Keratinocyte (primary cell): ENCODE measurements around the gene PALM3. TPM values are rescaled to one million over a fixed set of nuclear protein-coding genes. Genes with fewer than 3 reads are reported as not detected.

Experiments used
- DNase-seq: peaks from one replicate; pipeline ENCODE4 v3.0.0-alpha.2; 2011; ENCODE audit warnings: low read depth, missing footprints, low spot score
- FAIRE-seq: peaks from 2 replicates; lab custom pipeline; 2011; peaks lifted over from hg19 to GRCh38; lab: Jason Lieb, UNC
- H2AFZ ChIP-seq: 2 replicates; pipeline ENCODE4 v1.6.0; 2012; ENCODE audit warnings: low read length, control low read depth, inconsistent platforms; ENCODE audit not compliant: control insufficient read depth
- H3K27ac ChIP-seq: 2 replicates; pipeline ENCODE4 v1.5.1; 2011; ENCODE audit warnings: low read length; ENCODE audit not compliant: control insufficient read depth, insufficient read depth
- H3K27me3 ChIP-seq: 3 replicates; pipeline ENCODE4 v1.6.0; 2011; ENCODE audit warnings: low read length; ENCODE audit not compliant: control insufficient read depth, insufficient read depth; ENCODE audit errors: extremely low read depth
- H3K36me3 ChIP-seq, 2 experiments: 2 replicates in 1 of 2; 3 replicates in 1 of 2; pipeline ENCODE4 v1.5.1; 2011; ENCODE audit warnings: low read length in 2 of 2, mild to moderate bottlenecking in 1 of 2; ENCODE audit not compliant: control insufficient read depth in 2 of 2, insufficient read depth in 2 of 2; ENCODE audit errors: extremely low read depth in 1 of 2
- H3K4me1 ChIP-seq: 3 replicates; pipeline ENCODE4 v1.5.1; 2011; ENCODE audit warnings: low read length; ENCODE audit not compliant: control insufficient read depth, insufficient read depth; ENCODE audit errors: extremely low read depth
- H3K4me2 ChIP-seq: 3 replicates; pipeline ENCODE4 v1.6.0; 2011; ENCODE audit warnings: low read depth, low read length; ENCODE audit not compliant: control insufficient read depth, insufficient read depth; ENCODE audit errors: extremely low read depth
- H3K4me3 ChIP-seq, 3 experiments: fragments of 200-600 bp in 1 of 3; sonication (generic) in 1 of 3; 2 replicates in 2 of 3; 3 replicates in 1 of 3; pipeline ENCODE4 v1.5.1; 2011 to 2016; ENCODE audit warnings: low read length in 3 of 3, mild to moderate bottlenecking in 3 of 3, control low read depth in 2 of 3, inconsistent platforms in 1 of 3, low read depth in 1 of 3, mixed read lengths in 1 of 3, mixed run types in 1 of 3, moderate library complexity in 1 of 3; ENCODE audit not compliant: control insufficient read depth in 2 of 3, insufficient read depth in 2 of 3; ENCODE audit errors: extremely low read depth in 1 of 3
- H3K79me2 ChIP-seq: 2 replicates; pipeline ENCODE4 v1.6.0; 2012; ENCODE audit warnings: low read length; ENCODE audit not compliant: control insufficient read depth, insufficient read depth
- H3K9ac ChIP-seq: 3 replicates; pipeline ENCODE4 v1.6.0; 2011; ENCODE audit warnings: low read length; ENCODE audit not compliant: control insufficient read depth, insufficient read depth; ENCODE audit errors: extremely low read depth
- H3K9me1 ChIP-seq: 3 replicates; pipeline ENCODE4 v1.6.0; 2011; ENCODE audit warnings: low read length; ENCODE audit not compliant: control insufficient read depth, insufficient read depth; ENCODE audit errors: extremely low read depth
- H3K9me3 ChIP-seq: 2 replicates; pipeline ENCODE4 v1.5.1; 2012; ENCODE audit warnings: low read depth, low read length; ENCODE audit not compliant: control insufficient read depth
- H4K20me1 ChIP-seq: 3 replicates; pipeline ENCODE4 v1.6.0; 2011; ENCODE audit warnings: low read length; ENCODE audit not compliant: control insufficient read depth, insufficient read depth; ENCODE audit errors: extremely low read depth
- EZH2 ChIP-seq: IDR thresholded peaks from one replicate; pipeline ENCODE4 v1.6.1; 2012; ENCODE audit warnings: inconsistent platforms, mild to moderate bottlenecking, low read length, moderate library complexity
- dilution Hi-C: fragments of 300-500 bp; cut with MboI; formaldehyde crosslinking; loops from one replicate; pipeline ENCODE4 v1.7.0; 2020; ENCODE audit warnings: low sequenced_read_pairs; ENCODE audit not compliant: extremely low pct_ligation_motif_present
- polyA plus RNA-seq, 5 experiments: library from polyadenylated mRNA; depleted of rRNA in 3 of 5; stranded (reverse) in 3 of 5; stranded (forward) in 1 of 5; unstranded in 1 of 5; fragments of >200 nt; gene quantifications; 1 replicate in 1 of 5; 2 replicates in 3 of 5; 3 replicates in 1 of 5; pipeline versions ENCODE4 v1.2.1 to v1.2.3, GENCODE V29; 2011 to 2012; ENCODE audit warnings: missing spikeins in 2 of 5, low read depth in 1 of 5, low replicate concordance in 1 of 5
- TF ChIP-seq, protein P1 (sequence below), 3 experiments: IDR thresholded peaks in 1 of 3; conservative IDR thresholded peaks in 1 of 3; optimal IDR thresholded peaks in 1 of 3; 2 replicates in 2 of 3; 3 replicates in 1 of 3; pipeline versions ENCODE3 to v1.5.1; 2011; ENCODE audit warnings: low read length in 3 of 3, mild to moderate bottlenecking in 3 of 3, moderate library complexity in 2 of 3, control low read depth in 1 of 3, inconsistent platforms in 1 of 3; ENCODE audit not compliant: insufficient read depth in 2 of 3; ENCODE audit errors: extremely low read depth in 1 of 3

The PALM3 gene
- polyA plus RNA-seq, 1 donor (not counting 4 experiments of a cell fraction or from before 2014, with no cell fraction given), result not detected

DNA sequence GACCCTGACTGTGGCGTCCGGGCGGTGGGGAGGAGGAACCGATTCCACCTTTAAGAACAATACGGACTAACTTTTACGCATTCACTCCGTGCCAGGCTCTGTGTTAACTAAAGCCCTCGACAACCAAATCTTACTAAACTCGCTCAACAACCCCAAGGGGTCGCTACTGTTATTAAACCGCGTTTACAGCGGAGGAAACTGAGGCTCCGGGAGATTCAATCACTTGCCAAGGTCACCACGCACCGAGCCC lies 27.5 kb upstream of the PALM3 start:
- dilution Hi-C loops, result no loop called here
- FAIRE-seq (peak; percentile 58), DNase-seq (no peak)
- Histone ChIP-seq H3K4me1 (no peaks in the 10 kb centered on the region), H3K27me3 (no peaks in the 10 kb centered on the region), H3K9ac (no peak overlapping the region), H4K20me1 (no peaks in the 10 kb centered on the region), H2AFZ (no peak overlapping the region), H3K36me3 (peaks cover 4 to 5% of the 10 kb centered on the region in 2 experiments), H3K9me1 (no peaks in the 10 kb centered on the region), H3K4me3 (peak overlapping the region in 2 of 3 experiments; percentile 31 to 39), H3K9me3 (peaks cover 5% of the 10 kb centered on the region), H3K27ac (no peak overlapping the region), H3K79me2 (no peaks in the 10 kb centered on the region), H3K4me2 (peak overlapping the region; percentile 60)
- TF ChIP-seq, protein P1, sequence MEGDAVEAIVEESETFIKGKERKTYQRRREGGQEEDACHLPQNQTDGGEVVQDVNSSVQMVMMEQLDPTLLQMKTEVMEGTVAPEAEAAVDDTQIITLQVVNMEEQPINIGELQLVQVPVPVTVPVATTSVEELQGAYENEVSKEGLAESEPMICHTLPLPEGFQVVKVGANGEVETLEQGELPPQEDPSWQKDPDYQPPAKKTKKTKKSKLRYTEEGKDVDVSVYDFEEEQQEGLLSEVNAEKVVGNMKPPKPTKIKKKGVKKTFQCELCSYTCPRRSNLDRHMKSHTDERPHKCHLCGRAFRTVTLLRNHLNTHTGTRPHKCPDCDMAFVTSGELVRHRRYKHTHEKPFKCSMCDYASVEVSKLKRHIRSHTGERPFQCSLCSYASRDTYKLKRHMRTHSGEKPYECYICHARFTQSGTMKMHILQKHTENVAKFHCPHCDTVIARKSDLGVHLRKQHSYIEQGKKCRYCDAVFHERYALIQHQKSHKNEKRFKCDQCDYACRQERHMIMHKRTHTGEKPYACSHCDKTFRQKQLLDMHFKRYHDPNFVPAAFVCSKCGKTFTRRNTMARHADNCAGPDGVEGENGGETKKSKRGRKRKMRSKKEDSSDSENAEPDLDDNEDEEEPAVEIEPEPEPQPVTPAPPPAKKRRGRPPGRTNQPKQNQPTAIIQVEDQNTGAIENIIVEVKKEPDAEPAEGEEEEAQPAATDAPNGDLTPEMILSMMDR (optimal IDR thresholded peaks at IDR 0.05 in 1 of 3, IDR thresholded peaks at IDR 0.05 in 1 of 3, conservative IDR thresholded peaks at IDR 0.05 in 1 of 3; ENCODE audit: extremely low read depth in 1 of 3, insufficient read depth in 2 of 3, low read length in 3 of 3), result no peak
- TF ChIP-seq EZH2, result no peak

DNA sequence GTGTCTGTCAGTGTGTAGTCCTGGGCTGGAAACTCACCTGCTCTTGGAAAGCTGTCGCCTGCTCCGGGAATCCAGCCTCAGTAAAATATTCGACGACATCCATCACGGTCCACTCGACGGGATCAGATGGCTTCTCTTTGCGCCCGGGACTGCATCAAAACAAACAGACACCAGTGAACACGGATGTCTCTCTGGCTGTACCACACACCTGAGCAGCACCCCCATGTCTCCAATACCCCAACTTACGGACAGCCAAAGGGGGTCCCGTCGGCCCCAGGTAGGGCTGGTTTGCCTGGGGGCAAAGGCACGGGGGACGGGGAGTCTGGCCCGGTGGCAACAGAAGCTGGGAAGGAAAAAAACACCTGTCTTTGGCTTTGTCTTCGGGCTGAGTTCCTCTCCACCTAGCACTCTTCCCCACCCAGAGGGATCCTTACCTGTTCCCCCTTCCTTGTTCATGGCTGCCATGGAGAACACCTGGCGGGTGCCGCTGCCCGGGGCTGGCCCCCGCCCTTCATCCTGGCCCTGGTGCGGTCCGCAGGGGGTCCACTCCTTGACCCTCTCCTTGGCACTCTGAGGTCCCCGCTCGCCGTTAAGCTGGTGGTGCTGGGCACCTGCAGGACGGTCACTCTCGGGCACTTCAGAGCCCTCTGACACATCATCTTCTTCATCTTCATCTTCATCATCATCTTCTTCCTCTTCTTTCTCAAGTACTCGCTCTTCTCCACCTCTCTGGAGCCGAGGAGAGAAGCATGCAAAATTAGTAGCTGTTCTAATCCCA lies 26.9 kb upstream of the PALM3 start:
- Histone ChIP-seq H3K79me2 (no peaks in the 10 kb centered on the region), H3K4me2 (peak overlapping the region; percentile 60), H3K9ac (no peak overlapping the region), H3K27me3 (no peaks in the 10 kb centered on the region), H3K4me3 (peak overlapping the region in 1 of 3 experiments; percentile 39), H3K9me1 (no peaks in the 10 kb centered on the region), H2AFZ (no peak overlapping the region), H4K20me1 (no peaks in the 10 kb centered on the region), H3K27ac (no peak overlapping the region), H3K4me1 (no peaks in the 10 kb centered on the region), H3K36me3 (peaks cover 4 to 5% of the 10 kb centered on the region in 2 experiments), H3K9me3 (peaks cover 5% of the 10 kb centered on the region)
- dilution Hi-C loops, result no loop called here
- FAIRE-seq (no peak), DNase-seq (no peak)
- no peak for TF ChIP-seq EZH2
- TF ChIP-seq, protein P1 (optimal IDR thresholded peaks at IDR 0.05 in 1 of 3, IDR thresholded peaks at IDR 0.05 in 1 of 3, conservative IDR thresholded peaks at IDR 0.05 in 1 of 3; ENCODE audit: extremely low read depth in 1 of 3, insufficient read depth in 2 of 3, low read length in 3 of 3), result no peak
